Stimulated activated naive CD8-positive, alpha-beta T cell treated with anti-CD3 and anti-CD28 coated beads, Interleukin-15, Interleukin-2, amounts not matched to agents 100 ng/mL and 50 ng/mL, for 24 hours (primary cell): Measurements from ENCODE around the gene AAR2.
A peak's percentile ranks its signal among the peaks of the same experiment; 100 is the strongest.

Source experiments
- H3K27ac Mint-ChIP-seq: one replicate; pipeline ENCODE4 v1.8.0; 2021; ENCODE audit warnings: mild to moderate bottlenecking, mixed read lengths
- H3K27me3 Mint-ChIP-seq: one replicate; pipeline ENCODE4 v1.8.0; 2021; ENCODE audit warnings: mixed read lengths
- H3K36me3 Mint-ChIP-seq: one replicate; pipeline ENCODE4 v1.8.0; 2021; ENCODE audit warnings: low read depth, mixed read lengths
- H3K4me1 Mint-ChIP-seq: one replicate; pipeline ENCODE4 v1.8.0; 2021; ENCODE audit warnings: low read depth, mixed read lengths
- H3K4me3 Mint-ChIP-seq: one replicate; pipeline ENCODE4 v1.8.0; 2021; ENCODE audit warnings: mild to moderate bottlenecking, mixed read lengths
- H3K9me3 Mint-ChIP-seq: one replicate; pipeline ENCODE4 v1.8.0; 2021; ENCODE audit warnings: mixed read lengths

AAR2 gene

DNA sequence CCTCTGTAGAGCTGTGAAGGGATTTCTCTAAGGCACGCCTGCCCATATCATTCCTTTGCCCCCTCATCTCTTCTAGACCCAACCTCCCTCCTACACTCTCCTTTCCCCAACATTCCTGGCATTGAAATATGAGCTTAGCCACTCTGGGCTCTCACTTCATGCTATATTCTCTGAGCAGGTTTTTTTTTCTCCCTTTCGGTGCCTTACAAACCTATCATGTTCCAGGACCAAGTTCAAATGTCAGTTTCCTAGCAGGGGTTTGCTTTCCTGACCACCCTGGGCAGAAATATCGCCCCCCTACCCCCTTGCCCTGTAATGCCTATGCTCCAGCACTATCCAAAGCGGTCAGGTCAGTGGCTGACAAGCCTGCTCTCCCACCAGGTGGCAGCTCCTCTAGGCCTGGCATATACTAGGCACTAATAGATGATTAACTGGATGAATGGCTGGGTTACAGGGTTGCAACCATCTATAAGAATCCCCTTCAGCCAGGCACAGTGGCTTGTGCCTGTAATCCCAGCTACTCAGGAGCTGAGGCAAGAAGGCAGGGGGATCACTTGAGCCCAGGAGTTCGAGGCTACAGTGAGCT lies 25.7 kb upstream of the AAR2 start:
- Mint-ChIP-seq H3K4me1 (no peaks in the 10 kb centered on the region), H3K4me3 (no peak overlapping the region), H3K9me3 (no peaks in the 10 kb centered on the region), H3K27ac (no peak overlapping the region), H3K27me3 (no peaks in the 10 kb centered on the region), H3K36me3 (no peaks in the 10 kb centered on the region)

DNA sequence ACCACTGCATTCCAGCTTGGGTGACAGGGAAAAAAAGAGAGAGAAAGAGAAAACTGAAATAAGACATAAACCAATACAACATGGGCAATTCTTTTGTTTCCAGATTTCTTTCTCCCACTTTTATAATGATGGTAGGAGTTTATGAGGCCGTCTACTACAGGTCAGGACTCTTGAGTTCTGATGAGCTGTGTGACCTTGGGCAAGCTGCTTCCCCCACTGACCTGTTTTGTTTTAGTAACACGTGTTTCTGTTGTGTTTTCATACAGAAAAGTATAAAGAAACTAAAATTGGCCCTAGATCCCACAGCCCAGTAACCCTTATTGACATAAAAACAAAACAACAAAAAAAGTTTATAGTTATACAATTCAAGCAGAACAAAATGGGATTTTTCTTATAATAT lies 22.9 kb upstream of the AAR2 start:
- Mint-ChIP-seq H3K9me3 (no peaks in the 10 kb centered on the region), H3K4me3 (no peak overlapping the region), H3K4me1 (no peaks in the 10 kb centered on the region), H3K27me3 (no peaks in the 10 kb centered on the region), H3K36me3 (no peaks in the 10 kb centered on the region), H3K27ac (no peak overlapping the region)

DNA sequence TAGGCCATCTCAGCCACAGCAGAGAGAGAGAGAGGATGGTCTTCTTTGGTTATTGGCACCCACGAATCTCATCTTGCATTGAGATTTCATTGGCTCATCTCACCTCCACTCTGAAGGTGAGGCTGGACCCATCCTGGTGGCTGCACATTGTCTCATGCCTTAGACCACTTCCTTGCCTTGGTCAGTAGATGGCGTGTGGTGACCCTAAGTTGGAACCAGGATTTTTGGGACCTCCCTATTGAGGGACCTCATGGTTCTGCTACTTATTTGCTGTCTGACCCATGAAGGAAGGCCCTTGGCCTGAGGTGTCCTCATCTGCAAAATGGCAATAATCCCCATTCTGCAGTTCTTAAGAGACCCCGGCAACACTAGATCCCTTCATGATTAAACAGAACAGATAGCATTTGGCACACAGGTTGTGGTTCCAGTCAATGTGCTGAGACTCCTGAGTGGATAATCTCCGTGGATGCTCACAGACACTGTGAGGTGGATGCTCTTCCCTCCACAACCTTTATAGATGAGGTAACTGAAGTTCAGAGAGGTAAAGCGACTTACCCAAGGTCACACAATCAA lies 21.5 kb upstream of the AAR2 start:
- Mint-ChIP-seq H3K27me3 (no peaks in the 10 kb centered on the region), H3K4me1 (no peaks in the 10 kb centered on the region), H3K27ac (no peak overlapping the region), H3K36me3 (no peaks in the 10 kb centered on the region), H3K4me3 (no peak overlapping the region), H3K9me3 (no peaks in the 10 kb centered on the region)

DNA sequence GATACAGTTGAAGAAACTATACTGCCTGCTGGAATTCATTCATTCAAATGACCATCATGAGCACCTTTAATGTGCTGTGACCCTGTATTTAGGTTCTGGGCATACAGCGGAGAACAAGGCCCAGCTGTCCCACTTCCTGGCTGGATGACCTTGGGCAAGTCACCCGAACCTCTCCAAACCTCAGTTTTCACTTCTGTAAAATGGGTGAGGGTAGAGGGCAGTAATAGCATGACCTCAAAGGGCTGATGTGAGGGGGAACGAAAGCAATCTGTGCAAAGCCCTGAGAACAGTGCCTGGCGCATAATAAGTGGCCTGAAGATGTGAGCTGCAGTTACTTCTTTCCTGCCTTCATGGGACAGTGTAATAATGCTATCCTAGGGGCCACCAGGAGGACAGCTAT lies 20.5 kb upstream of the AAR2 start:
- Mint-ChIP-seq H3K9me3 (no peaks in the 10 kb centered on the region), H3K4me1 (no peaks in the 10 kb centered on the region), H3K4me3 (no peak overlapping the region), H3K27me3 (no peaks in the 10 kb centered on the region), H3K27ac (no peak overlapping the region), H3K36me3 (no peaks in the 10 kb centered on the region)

DNA sequence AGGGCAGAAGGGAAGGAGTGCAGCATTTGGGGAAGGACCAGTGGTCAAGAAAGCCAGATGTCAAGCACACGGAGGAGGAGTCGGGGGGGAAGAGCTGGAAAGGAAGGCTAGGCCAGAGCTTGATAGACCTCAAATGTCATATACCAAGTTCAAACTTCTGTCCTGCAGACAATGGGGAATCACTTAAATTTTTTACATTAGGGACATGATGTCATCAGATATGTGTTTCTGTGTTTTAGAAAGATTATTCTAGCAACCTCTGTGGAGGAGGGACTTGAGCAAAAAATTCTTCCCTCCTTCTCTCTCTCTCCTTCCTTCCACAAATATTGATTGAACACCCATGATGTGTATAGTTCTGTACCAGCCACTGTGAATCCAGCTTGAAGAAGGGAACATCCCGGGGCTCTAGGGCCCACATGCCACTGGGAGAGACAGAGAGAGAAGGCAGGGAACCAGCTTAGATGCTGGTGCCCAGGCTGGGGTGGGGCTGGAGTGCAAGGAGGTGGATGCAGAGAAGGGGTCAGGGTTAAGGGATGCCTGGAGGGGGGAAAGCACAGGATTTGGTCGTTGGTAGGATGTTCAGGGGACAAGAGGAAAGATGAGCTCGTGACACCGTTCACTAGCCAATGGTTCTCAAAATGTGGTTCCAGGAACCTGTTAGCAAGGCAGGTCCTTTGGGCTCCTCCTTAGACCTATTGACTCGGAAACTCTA lies 19.8 kb upstream of the AAR2 start:
- Mint-ChIP-seq H3K36me3 (no peaks in the 10 kb centered on the region), H3K9me3 (no peaks in the 10 kb centered on the region), H3K27me3 (no peaks in the 10 kb centered on the region), H3K4me1 (no peaks in the 10 kb centered on the region), H3K27ac (no peak overlapping the region), H3K4me3 (no peak overlapping the region)

DNA sequence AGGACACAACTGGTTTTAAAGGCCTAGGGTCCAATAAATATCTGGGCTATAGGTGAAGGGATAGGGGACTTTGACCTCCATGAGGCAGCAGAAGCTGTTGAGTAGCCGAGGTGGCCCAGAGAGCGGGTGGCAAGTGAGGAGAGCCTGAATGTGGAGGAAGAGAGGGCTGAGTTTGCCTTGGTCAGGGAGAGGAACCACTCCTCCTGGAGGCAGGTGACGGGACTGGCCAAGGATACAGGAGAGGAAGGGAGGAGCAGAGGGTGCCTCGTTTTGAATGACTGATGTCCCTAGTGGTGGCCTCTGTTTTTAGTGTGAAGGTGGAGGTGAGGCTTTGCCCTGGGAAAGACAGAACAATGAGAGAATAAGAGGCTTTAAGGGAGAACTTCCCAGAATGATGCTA lies 19.1 kb upstream of the AAR2 start:
- Mint-ChIP-seq H3K4me3 (no peak overlapping the region), H3K27me3 (no peaks in the 10 kb centered on the region)

DNA sequence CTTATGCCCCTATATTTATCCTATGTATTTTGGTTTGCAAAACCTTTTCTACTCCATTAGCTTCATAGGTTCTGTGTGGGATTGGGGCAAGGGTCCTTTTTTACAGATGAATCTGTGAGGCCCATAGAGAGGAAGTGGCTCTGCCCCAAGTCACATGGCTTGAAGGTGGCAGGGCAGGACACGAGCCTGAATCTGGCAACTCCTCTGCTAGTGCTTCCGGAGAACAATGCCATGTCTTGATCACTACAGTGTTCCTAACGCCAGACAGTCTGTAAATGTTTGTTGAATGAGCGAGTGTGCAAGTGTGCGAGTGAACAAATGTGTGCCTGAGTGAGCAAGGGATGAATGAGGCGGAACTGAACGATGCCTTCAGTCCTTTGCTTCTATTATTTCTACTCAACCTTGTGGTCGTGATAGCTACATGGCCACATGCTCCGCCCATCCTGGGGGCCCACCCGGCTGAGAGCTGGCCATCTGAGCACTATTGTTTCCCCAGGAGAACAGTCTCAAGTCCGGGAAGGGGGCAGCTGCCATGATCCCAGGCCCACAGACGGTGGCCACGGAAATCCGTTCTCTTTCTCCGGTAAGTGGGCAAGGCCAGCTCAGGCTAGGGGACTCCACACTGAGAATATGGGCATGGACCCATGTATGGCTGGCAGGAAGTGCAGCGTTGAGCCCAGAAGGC lies 17.8 kb upstream of the AAR2 start:
- Mint-ChIP-seq H3K4me3 (no peak overlapping the region), H3K9me3 (no peaks in the 10 kb centered on the region), H3K4me1 (no peaks in the 10 kb centered on the region), H3K27me3 (no peaks in the 10 kb centered on the region), H3K36me3 (no peaks in the 10 kb centered on the region), H3K27ac (no peak overlapping the region)

More for the DNA sequence above, 19.1 kb upstream of the AAR2 start:
- H3K27ac Mint-ChIP-seq = no peak overlapping the region
- H3K9me3 Mint-ChIP-seq = no peaks in the 10 kb centered on the region
- H3K4me1 Mint-ChIP-seq = no peaks in the 10 kb centered on the region
- no peaks in the 10 kb centered on the region for H3K36me3 Mint-ChIP-seq

DNA sequence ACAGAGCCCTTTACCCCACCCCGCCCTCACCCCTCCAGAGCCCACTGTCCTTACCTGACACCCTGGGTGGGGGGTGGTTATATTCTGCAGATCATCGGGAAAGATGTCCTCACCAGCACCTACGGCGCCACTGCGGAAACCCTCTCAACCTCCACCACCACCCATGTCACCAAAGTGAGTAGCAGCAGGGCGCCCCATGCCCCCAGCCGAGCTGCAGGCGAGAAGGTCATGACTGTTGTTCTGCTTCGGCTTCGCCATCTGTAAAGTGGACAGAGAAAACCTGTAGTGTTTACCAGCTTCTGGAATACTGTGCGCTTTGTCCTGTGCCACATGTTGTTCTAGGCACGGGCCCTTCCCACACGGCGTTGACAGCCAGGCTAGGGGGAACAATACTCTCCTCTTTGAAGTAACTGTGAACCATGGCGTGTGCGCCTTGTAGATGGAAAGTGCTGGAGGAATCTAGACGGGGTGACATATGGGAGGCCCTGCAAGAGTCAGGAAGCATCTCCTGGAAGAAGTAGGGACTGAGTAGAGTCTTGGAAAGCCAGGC lies 16.5 kb upstream of the AAR2 start:
- no peaks in the 10 kb centered on the region for H3K9me3 Mint-ChIP-seq
- H3K4me3 Mint-ChIP-seq = no peak overlapping the region
- H3K4me1 Mint-ChIP-seq = no peaks in the 10 kb centered on the region
- no peaks in the 10 kb centered on the region for H3K27me3 Mint-ChIP-seq
- H3K27ac Mint-ChIP-seq = no peak overlapping the region
- H3K36me3 Mint-ChIP-seq = no peaks in the 10 kb centered on the region

DNA sequence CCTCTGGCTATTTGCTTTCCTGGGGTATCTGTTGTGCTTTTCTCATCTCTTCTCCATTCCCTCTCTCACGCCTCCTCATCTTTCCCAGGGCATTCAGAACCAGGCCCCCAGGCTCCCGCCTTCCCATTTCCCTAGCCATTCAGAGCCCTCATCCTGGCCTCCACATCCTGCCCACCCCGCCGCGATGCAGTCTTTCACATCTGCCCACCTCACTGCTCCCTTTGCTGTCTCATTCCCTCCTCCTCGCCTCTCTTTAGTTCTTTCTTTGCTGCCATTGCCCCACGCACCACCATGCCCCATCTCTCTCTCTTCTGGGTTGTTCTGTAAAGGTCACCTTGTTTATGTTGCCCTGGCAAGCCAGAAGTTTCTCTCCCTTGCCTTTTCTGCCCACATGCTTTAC lies 10.6 kb upstream of the AAR2 start:
- Mint-ChIP-seq H3K27me3 (no peaks in the 10 kb centered on the region), H3K4me1 (peaks cover 4% of the 10 kb centered on the region), H3K4me3 (no peak overlapping the region), H3K9me3 (no peaks in the 10 kb centered on the region), H3K36me3 (no peaks in the 10 kb centered on the region), H3K27ac (no peak overlapping the region)

DNA sequence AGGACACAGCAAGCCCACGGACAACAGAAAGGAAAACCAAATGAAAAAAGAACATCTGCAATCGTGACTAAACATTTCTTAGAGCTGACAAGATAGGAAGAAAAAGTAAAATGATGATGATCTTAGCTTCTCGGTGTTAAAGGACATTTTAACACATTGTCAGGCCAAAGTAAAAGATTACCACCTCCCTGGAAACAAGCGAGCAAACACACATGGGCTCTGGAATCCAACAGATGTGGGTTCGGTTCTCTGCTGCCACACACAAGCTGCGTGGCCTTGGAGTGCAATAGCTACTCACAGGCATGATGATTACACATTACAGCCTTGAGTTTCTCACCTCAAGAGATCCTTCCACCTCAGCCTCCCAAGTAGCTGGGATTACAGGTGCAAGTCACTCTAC lies 7.5 kb upstream of the AAR2 start:
- Mint-ChIP-seq H3K27me3 (no peaks in the 10 kb centered on the region), H3K4me1 (peaks cover 4% of the 10 kb centered on the region), H3K36me3 (no peaks in the 10 kb centered on the region), H3K27ac (no peak overlapping the region), H3K9me3 (no peaks in the 10 kb centered on the region), H3K4me3 (no peak overlapping the region)

DNA sequence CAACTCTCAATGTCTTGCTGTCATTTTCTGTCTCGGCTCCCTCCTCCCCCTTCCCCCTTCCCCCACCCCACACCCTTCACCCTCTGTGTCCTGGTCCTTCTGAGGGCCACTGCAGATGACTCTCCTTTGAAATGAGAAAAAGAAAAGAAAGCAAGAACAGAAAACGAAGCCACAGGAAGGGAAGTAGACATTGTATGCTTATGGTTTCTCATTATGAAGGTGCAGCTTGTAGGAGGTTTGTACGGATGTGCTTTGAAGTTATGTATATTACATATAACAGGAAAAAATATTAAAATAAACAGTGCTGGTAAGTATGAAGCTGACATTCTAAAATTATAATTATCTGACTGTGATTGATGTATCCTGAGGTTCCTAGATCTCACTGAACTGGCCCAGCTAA lies 6.3 kb upstream of the AAR2 start:
- Mint-ChIP-seq H3K36me3 (no peaks in the 10 kb centered on the region), H3K4me3 (no peak overlapping the region), H3K9me3 (no peaks in the 10 kb centered on the region), H3K27ac (no peak overlapping the region), H3K27me3 (no peaks in the 10 kb centered on the region), H3K4me1 (peaks cover 4% of the 10 kb centered on the region)

DNA sequence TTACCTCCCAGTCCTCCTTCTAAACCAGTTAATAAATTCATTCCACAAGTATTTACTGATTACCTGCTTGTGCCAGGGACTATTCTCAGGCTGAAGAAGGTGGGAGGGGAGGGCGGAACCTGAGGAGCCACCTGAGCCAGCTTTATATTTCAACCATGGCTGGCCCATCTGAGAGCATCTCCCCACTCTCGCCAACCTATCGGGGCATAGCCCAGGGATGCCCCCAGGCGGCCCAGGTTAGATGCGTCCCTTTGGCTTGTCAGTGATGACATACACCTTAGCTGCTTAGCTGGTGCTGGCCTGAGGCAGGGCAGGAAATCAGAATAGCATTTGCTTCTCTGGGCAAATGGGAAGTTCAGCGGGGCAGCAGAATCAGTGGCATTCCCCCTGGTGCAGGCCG lies 4.9 kb upstream of the AAR2 start:
- Mint-ChIP-seq H3K4me1 (peaks cover 4% of the 10 kb centered on the region), H3K4me3 (no peak overlapping the region), H3K9me3 (no peaks in the 10 kb centered on the region), H3K36me3 (no peaks in the 10 kb centered on the region), H3K27me3 (no peaks in the 10 kb centered on the region), H3K27ac (no peak overlapping the region)

DNA sequence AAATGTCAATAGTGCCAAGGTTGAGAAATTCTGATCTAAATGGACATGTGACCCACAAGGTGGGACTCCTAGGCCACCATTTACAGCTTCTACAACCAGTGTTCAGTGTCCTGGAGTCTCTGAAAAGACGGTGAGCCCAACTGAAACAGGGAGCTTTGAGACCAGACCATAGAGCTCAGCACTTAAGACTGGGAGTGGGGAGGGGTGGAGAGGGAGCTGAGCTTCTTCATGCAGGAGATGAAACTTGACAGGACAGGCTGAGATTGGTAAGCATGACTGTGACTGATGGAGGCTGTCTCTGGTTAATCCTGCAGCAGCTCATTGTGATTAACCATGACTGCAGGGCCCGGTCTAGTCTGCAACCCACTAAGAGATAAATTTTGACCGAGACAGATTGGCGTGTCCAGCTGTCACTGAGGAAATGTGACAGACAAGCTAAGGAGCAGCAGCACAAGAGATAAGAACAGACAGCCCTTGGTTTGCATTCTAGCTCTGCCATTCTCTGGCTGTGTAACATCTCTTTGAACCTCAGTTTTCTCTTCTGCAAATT lies 1.4 kb upstream of the AAR2 start:
- H3K27me3 Mint-ChIP-seq = no peaks in the 10 kb centered on the region
- peaks cover 25% of the 10 kb centered on the region for H3K36me3 Mint-ChIP-seq
- H3K27ac Mint-ChIP-seq = no peak overlapping the region
- peaks cover 33% of the 10 kb centered on the region for H3K4me1 Mint-ChIP-seq
- H3K4me3 Mint-ChIP-seq = no peak overlapping the region
- H3K9me3 Mint-ChIP-seq = no peaks in the 10 kb centered on the region

DNA sequence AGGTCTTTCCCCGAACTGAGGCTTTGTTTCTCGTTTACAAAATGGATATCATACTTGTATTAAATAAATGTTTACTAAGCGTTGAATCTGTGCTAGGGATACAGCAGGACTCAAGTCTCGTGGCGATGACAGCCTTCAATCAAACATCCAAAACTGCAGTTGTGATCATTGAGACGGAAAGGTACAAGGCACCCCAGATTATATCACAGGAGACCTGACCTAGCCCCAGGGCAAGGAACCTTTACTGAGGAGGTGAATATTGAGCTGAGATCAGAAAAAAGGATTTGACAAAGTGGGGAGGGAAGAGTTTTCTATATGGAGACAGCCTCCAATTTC lies 476 bp downstream of the AAR2 start:
- peak overlapping the region; percentile 85 for H3K27ac Mint-ChIP-seq
- no peaks in the 10 kb centered on the region for H3K27me3 Mint-ChIP-seq
- H3K4me3 Mint-ChIP-seq = peak overlapping the region; percentile 84
- H3K9me3 Mint-ChIP-seq = no peaks in the 10 kb centered on the region
- peaks cover 29% of the 10 kb centered on the region for H3K4me1 Mint-ChIP-seq
- peaks cover 41% of the 10 kb centered on the region for H3K36me3 Mint-ChIP-seq

DNA sequence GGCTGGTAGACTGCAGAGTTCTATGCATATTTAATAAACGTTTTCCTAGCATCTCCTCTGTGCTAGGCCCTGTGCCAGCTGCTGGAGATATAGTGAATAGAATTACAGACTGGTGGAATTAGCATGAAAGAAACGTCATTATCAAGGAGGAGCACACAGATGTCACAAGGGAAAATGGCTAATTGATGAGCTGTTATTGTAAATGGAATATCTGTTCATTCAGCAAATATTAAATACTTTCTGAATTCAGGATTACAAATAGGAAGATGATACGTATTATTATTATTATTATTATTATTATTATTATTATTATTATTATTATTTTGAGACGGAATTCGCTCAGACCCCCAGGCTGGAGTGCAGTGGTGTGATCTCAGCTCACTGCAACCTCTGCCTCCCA lies 1.2 kb downstream of the AAR2 start:
- H3K36me3 Mint-ChIP-seq = peaks cover 41% of the 10 kb centered on the region

More for the DNA sequence above, 1.2 kb downstream of the AAR2 start:
- H3K4me1 Mint-ChIP-seq = peaks cover 29% of the 10 kb centered on the region
- peak overlapping the region; percentile 84 for H3K4me3 Mint-ChIP-seq
- peak overlapping the region; percentile 85 for H3K27ac Mint-ChIP-seq
- H3K27me3 Mint-ChIP-seq = no peaks in the 10 kb centered on the region
- no peaks in the 10 kb centered on the region for H3K9me3 Mint-ChIP-seq
